Esophagus muscularis mucosa (tissue), 4 donors: ENCODE data around the gene KIAA1958.

ENCODE experiments used
- EP300 ChIP-seq: sonication (generic); formaldehyde crosslinking; IDR thresholded peaks from one replicate; pipeline ENCODE4 v1.6.1; 2017; ENCODE audit warnings: antibody characterized with exemption
- POLR2A ChIP-seq: fragments of 450-650 bp; IDR thresholded peaks from one replicate; pipeline ENCODE4 v1.6.1; 2017; ENCODE audit warnings: antibody characterized with exemption, moderate library complexity, mild to moderate bottlenecking, low read depth
- POLR2AphosphoS5 ChIP-seq, 2 donors: sonication (generic); formaldehyde crosslinking; IDR thresholded peaks; one replicate each; pipeline ENCODE4 v1.6.1; 2017; ENCODE audit warnings: antibody characterized with exemption in 2 of 2
- TF ChIP-seq, protein P1 (sequence below), 3 experiments: fragments of 200-600 bp in 2 of 3; fragments of 450-650 bp in 1 of 3; sonication (generic) in 2 of 3; IDR thresholded peaks; one replicate each; pipeline ENCODE4 v1.5.1; 2017 to 2019; ENCODE audit warnings: antibody characterized with exemption in 3 of 3, mild to moderate bottlenecking in 2 of 3, moderate library complexity in 1 of 3

DNA sequence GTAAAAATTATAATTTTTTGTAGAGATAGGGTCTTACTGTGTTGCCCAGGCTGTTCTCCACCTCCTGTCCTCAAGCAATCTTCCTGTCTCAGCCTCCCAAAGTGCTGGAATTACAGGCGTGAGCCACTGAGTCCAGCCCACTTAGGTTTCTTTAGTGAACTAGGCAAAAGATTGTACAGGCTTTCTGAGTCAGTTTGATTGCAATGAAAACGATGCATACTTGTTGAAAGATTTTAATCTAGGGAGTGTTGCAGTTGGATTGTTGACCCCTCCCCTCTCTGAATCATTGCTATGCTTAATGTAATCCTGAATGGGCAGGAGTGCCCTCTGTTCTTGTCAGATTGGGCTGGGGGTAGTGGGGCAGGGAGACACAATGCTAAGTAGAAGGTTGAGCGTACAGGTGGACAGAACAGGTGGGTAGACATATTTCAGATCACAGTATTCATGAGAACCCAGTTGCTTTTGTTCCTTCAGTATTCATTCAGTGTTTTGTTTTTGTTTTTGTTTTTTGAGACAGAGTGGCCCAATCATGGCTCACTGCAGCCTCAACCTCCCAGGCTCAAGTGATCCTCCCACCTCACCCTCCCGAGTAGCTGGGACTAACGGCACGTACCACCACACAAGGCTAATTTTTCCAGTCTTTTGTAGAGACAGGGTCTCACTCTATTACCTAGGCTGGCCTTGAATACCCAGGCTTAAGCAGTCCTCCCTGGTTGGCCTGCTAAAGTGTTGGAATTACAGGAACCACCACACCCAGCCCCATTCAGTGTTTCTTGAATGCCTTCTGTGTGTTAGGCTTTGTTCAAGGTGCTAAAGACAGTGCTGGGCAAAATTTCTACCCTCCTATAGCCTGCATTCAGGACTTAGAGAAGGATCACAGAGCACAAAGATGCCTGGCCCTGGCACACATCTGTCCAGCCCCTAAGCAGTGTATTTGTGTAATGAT lies 70.1 kb downstream of the KIAA1958 start:
- TF ChIP-seq POLR2AphosphoS5 (IDR thresholded peaks at IDR 0.05) (no peak), POLR2A (no peak), EP300 (no peak)
- TF ChIP-seq, protein P1, sequence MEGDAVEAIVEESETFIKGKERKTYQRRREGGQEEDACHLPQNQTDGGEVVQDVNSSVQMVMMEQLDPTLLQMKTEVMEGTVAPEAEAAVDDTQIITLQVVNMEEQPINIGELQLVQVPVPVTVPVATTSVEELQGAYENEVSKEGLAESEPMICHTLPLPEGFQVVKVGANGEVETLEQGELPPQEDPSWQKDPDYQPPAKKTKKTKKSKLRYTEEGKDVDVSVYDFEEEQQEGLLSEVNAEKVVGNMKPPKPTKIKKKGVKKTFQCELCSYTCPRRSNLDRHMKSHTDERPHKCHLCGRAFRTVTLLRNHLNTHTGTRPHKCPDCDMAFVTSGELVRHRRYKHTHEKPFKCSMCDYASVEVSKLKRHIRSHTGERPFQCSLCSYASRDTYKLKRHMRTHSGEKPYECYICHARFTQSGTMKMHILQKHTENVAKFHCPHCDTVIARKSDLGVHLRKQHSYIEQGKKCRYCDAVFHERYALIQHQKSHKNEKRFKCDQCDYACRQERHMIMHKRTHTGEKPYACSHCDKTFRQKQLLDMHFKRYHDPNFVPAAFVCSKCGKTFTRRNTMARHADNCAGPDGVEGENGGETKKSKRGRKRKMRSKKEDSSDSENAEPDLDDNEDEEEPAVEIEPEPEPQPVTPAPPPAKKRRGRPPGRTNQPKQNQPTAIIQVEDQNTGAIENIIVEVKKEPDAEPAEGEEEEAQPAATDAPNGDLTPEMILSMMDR (IDR thresholded peaks at IDR 0.05) = no peak
